Karpas-422 (cell line): ENCODE results near the gene GNE. TPM values are rescaled to one million over a fixed set of nuclear protein-coding genes. Genes with fewer than 3 reads are reported as not detected.
"Not testable (repeated sequence)": the region's sequence is repeated elsewhere in the genome, so short reads cannot be mapped to it uniquely, and the experiment has no call there.

Experiments used
- DNase-seq: peaks from one replicate; pipeline ENCODE4 v3.0.0-alpha.2; 2015
- H2AFZ ChIP-seq: fragments of 200-600 bp; sonication (generic); 2 replicates; pipeline ENCODE4 v1.6.1; 2014; ENCODE audit warnings: antibody characterized with exemption, low read length, mixed read lengths
- H3K27ac ChIP-seq: fragments of 200-600 bp; sonication (generic); 2 replicates; pipeline ENCODE4 v1.5.1; 2014; ENCODE audit warnings: mild to moderate bottlenecking, low read length, moderate library complexity
- H3K27me3 ChIP-seq: fragments of 200-600 bp; sonication (generic); 2 replicates; pipeline ENCODE4 v1.6.1; 2014; ENCODE audit warnings: low read length, mixed read lengths
- H3K36me3 ChIP-seq: fragments of 200-600 bp; sonication (generic); 2 replicates; pipeline ENCODE4 v1.6.1; 2014; ENCODE audit warnings: low read length, mixed read lengths; ENCODE audit not compliant: insufficient read depth
- H3K4me1 ChIP-seq: fragments of 200-600 bp; sonication (generic); 2 replicates; pipeline ENCODE4 v1.6.1; 2014; ENCODE audit warnings: mild to moderate bottlenecking, low read length, mixed read lengths
- H3K4me2 ChIP-seq: fragments of 200-600 bp; sonication (generic); 2 replicates; pipeline ENCODE4 v1.6.1; 2014; ENCODE audit warnings: low read length, low read depth, mild to moderate bottlenecking; ENCODE audit not compliant: poor library complexity, severe bottlenecking
- H3K4me3 ChIP-seq: fragments of 200-600 bp; sonication (generic); 2 replicates; pipeline ENCODE4 v1.5.1; 2014; ENCODE audit warnings: mild to moderate bottlenecking, antibody characterized with exemption, low read length, mixed read lengths
- H3K79me2 ChIP-seq: fragments of 200-600 bp; sonication (generic); 2 replicates; pipeline ENCODE4 v1.6.1; 2014; ENCODE audit warnings: mild to moderate bottlenecking, low read length, mixed read lengths
- H3K9ac ChIP-seq: fragments of 200-600 bp; sonication (generic); 2 replicates; pipeline ENCODE4 v1.6.0; 2014; ENCODE audit warnings: low read length
- H3K9me2 ChIP-seq: fragments of 200-600 bp; sonication (generic), shearing (Covaris generic); replicated peaks from 2 replicates; pipeline ENCODE4 v1.6.0; 2014; ENCODE audit warnings: mild to moderate bottlenecking, low read length, moderate library complexity; ENCODE audit not compliant: insufficient read depth
- H3K9me3 ChIP-seq: fragments of 300-700, 200-600 bp; sonication (generic); 2 replicates; pipeline ENCODE4 v1.6.1; 2014; ENCODE audit warnings: low read length, mixed read lengths
- H4K20me1 ChIP-seq: fragments of 200-600 bp; sonication (generic); 2 replicates; pipeline ENCODE4 v1.6.1; 2014; ENCODE audit warnings: mild to moderate bottlenecking, antibody characterized with exemption, low read length, low read depth; ENCODE audit not compliant: insufficient read depth
- total RNA-seq: library from RNA; depleted of rRNA; stranded (reverse); fragments of >200 nt; shearing (Covaris generic); gene quantifications from 2 replicates; pipeline ENCODE4 v1.2.3, GENCODE V29; 2014; ENCODE audit warnings: low replicate concordance

Gene GNE
- total RNA-seq, 1 experiment from 2014 or later, result 14.8 TPM

DNA sequence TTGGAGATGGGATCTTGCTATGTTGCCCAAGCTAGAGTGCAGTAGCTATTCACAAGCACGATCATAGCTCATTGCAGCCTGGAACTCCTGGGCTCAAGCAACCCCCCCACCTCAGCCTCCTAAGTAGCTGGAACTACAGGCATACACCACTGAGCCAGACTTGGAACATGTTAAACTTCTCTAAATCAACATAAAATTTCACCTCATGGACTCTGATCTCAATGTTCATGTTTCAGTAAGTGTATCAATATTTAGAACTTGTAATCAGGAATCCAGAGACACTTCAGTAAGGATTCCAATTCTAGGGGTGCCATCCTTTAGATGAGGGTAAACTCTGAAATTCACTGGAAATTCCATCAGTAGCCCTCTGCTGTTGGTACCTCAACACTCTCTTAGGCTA lies 6.8 kb downstream of the GNE start:
- Histone ChIP-seq H3K27me3 (no peaks in the 10 kb centered on the region), H3K79me2 (peaks cover 82% of the 10 kb centered on the region), H3K9me2 (no peaks in the 10 kb centered on the region), H3K9ac (no peak overlapping the region), H3K4me1 (peaks cover 8% of the 10 kb centered on the region), H3K4me2 (no peak overlapping the region), H3K9me3 (no peaks in the 10 kb centered on the region), H3K4me3 (no peak overlapping the region), H3K27ac (no peak overlapping the region), H3K36me3 (peaks cover 5% of the 10 kb centered on the region; the same call in 1 of the 2 replicates), H2AFZ (no peak overlapping the region), H4K20me1 (no peaks in the 10 kb centered on the region)
- DNase-seq, result no peak

DNA sequence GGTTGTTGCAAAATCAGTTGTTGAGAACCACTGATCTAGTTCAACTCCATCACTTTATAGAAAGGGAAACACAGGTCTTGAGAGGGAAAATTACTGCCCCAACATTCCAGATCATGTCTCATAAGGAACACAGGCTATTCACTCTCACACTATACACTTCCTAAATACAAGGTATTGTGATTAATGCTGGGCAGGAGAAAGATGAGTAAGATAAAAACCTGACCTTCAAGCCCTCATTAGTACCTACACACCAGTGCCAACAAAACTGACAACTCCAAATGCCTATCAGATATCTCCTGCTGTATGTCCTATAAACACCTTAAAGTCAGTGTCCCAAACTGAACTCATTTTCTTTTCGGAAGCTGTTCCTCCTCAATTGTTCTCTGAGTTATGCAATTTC lies 8.2 kb downstream of the GNE start:
- H3K9me2 ChIP-seq, result no peaks in the 10 kb centered on the region
- H3K9ac ChIP-seq, result no peak overlapping the region
- H3K79me2 ChIP-seq, result peaks cover 78% of the 10 kb centered on the region
- DNase-seq, result no peak
- no peak overlapping the region for H3K4me3 ChIP-seq
- H3K9me3 ChIP-seq, result no peaks in the 10 kb centered on the region
- H2AFZ ChIP-seq, result no peak overlapping the region
- H3K27ac ChIP-seq, result no peak overlapping the region
- H3K4me2 ChIP-seq, result no peak overlapping the region
- no peaks in the 10 kb centered on the region for H3K27me3 ChIP-seq
- peaks cover 8% of the 10 kb centered on the region for H3K4me1 ChIP-seq
- peaks cover 13% of the 10 kb centered on the region; the same call in 1 of the 2 replicates for H3K36me3 ChIP-seq
- no peaks in the 10 kb centered on the region for H4K20me1 ChIP-seq

DNA sequence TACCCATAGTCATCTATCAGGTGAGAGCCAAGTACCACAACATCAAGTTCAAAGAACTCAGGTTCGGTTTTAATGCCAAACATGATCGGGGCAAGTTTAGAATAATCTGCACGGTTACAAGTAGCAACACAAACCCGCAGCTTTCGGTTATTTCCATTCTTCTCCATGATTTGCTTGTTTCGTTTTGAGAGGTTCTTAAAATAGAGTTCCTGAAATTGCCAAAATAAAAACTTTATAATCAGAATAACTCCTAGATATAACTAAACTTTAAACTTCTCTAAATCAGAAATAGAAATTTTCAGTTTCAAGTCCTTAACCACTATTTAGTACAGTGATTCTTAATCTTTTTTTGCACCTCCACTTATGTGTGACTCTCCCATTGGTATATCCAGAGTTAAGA lies 9.1 kb downstream of the GNE start:
- Histone ChIP-seq H3K9ac (no peak overlapping the region), H3K79me2 (peaks cover 76% of the 10 kb centered on the region), H4K20me1 (no peaks in the 10 kb centered on the region), H3K4me2 (no peak overlapping the region), H3K4me1 (peaks cover 8% of the 10 kb centered on the region), H3K9me3 (no peaks in the 10 kb centered on the region), H2AFZ (no peak overlapping the region), H3K9me2 (no peaks in the 10 kb centered on the region), H3K4me3 (no peak overlapping the region), H3K27ac (no peak overlapping the region), H3K27me3 (no peaks in the 10 kb centered on the region), H3K36me3 (peaks cover 17% of the 10 kb centered on the region; the same call in 1 of the 2 replicates)
- no peak for DNase-seq

DNA sequence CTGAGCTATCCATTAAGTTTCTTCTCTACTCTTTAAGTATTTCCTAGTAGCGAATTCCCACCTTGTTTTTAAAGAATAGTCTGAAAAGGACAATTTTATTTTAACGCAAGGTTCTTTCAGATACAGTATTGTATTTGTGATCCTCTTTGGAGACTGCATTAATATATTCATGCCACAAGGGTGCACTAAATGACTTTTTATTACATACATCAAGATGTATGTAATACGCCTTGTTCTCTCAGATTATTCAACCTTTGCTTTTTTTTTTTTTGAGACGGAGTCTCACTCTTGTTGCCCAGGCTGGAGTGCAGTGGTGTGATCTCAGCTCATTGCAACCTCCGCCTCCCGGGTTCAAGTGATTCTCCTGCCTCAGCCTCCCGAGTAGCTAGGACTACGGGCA lies 10.2 kb downstream of the GNE start:
- not testable (repeated sequence) for H3K4me1 ChIP-seq, H3K9me3 ChIP-seq, H3K9ac ChIP-seq, H4K20me1 ChIP-seq, H3K9me2 ChIP-seq, H3K4me3 ChIP-seq, H3K27ac ChIP-seq, H3K27me3 ChIP-seq, H2AFZ ChIP-seq
- Histone ChIP-seq H3K4me2 (peak overlapping the region; percentile 11), H3K36me3 (peaks cover 24% of the 10 kb centered on the region), H3K79me2 (peaks cover 78% of the 10 kb centered on the region)
- DNase-seq, result peak; percentile 81

DNA sequence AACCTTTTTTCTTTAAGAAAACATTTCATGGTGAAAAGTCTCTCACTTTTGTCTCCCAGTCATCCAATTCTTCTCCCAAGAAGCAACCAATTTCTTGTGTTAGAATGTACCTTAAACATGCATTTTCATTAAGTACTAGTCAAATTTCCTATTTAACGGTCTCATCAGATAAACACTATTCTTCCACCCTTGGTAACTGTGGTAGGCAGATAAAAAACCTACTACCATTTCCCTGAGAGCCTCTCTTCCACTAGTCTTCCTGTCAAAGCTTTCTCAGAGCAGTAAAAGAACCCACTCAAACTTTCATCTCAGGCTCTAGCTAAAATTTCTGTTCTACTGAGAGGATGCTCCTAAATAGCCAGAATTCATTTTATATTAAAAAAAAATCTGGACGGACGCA lies 10.9 kb downstream of the GNE start:
- Histone ChIP-seq H3K27ac (no peak overlapping the region), H3K36me3 (peaks cover 27% of the 10 kb centered on the region), H3K4me1 (peaks cover 8% of the 10 kb centered on the region), H3K4me3 (no peak overlapping the region), H3K79me2 (peaks cover 75% of the 10 kb centered on the region), H4K20me1 (no peaks in the 10 kb centered on the region), H3K4me2 (no peak overlapping the region), H3K9ac (no peak overlapping the region), H3K9me3 (no peaks in the 10 kb centered on the region), H2AFZ (no peak overlapping the region), H3K27me3 (no peaks in the 10 kb centered on the region), H3K9me2 (no peaks in the 10 kb centered on the region)
- no peak for DNase-seq

DNA sequence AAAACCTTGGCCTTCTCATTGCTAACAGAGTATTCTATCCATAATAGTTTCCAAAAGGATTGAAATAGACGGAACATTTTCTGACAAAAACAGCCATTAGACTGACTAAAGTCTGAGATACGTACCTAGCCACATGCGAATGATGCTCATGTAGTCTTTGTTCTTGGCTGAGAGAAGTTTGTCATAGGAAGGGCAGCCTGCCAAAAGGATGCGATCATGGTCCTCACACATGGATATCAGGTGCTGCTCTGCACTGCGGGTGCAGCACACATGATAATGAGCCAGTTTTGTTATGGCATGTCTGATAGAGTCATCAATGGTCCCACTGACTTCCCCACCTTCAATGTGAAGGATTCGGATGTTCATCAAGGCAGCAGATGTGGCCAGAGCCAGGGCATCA lies 12.3 kb downstream of the GNE start:
- H3K4me2 ChIP-seq, result no peak overlapping the region
- H3K9me2 ChIP-seq, result no peaks in the 10 kb centered on the region
- H3K36me3 ChIP-seq, result peaks cover 35% of the 10 kb centered on the region
- peaks cover 8% of the 10 kb centered on the region for H3K4me1 ChIP-seq
- no peaks in the 10 kb centered on the region for H3K9me3 ChIP-seq
- no peak overlapping the region for H3K9ac ChIP-seq
- H4K20me1 ChIP-seq, result no peaks in the 10 kb centered on the region
- H3K27me3 ChIP-seq, result no peaks in the 10 kb centered on the region
- peaks cover 70% of the 10 kb centered on the region for H3K79me2 ChIP-seq
- DNase-seq, result no peak
- no peak overlapping the region for H3K27ac ChIP-seq
- H2AFZ ChIP-seq, result no peak overlapping the region
- no peak overlapping the region for H3K4me3 ChIP-seq

DNA sequence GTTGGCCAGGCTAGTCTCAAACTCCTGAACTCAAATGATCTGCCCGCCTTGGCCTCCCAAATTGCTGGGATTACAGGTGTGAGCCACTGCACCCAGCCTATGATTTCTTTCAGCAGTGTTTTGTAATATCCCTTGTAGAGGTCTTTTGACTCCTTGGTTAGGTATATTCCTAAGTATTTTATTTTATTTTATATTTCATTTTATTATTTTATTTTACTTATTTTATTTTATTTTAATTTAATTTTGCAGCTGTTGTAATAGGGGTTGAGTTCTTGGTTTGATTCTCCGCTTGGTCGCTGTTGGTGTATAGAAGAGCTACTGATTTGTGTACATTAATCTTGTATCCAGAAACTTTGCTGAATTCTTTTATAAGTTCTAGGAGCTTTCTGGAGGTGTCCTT lies 18.6 kb downstream of the GNE start:
- not testable (repeated sequence) for H3K9ac ChIP-seq, H3K27me3 ChIP-seq, H3K4me2 ChIP-seq, DNase-seq, H3K27ac ChIP-seq, H3K9me3 ChIP-seq, H3K4me1 ChIP-seq, H3K4me3 ChIP-seq, H3K9me2 ChIP-seq, H4K20me1 ChIP-seq, H2AFZ ChIP-seq
- H3K79me2 ChIP-seq, result peaks cover 39% of the 10 kb centered on the region
- peaks cover 25% of the 10 kb centered on the region for H3K36me3 ChIP-seq

DNA sequence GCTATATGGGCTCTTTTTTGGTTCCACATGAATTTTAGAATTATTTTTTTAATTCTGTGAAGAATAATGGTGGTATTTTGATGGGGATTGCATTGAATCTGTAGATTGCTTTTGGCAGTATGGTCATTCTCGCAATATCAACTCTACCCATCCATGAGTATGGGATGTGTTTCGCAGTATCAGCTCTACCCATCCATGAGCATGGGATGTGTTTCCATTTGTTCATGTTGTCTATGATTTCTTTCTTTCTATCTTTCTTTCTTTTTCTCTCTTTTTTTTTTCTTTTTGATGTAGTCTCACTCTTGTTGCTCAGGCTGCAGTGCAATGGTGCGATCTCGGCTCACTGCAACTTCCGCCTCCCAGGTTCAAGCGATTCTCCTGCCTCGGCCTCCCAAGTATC lies 19.0 kb downstream of the GNE start:
- not testable (repeated sequence) for H3K27ac ChIP-seq, H4K20me1 ChIP-seq, H2AFZ ChIP-seq, H3K27me3 ChIP-seq, H3K4me3 ChIP-seq, DNase-seq, H3K9ac ChIP-seq, H3K9me3 ChIP-seq, H3K9me2 ChIP-seq, H3K4me2 ChIP-seq, H3K4me1 ChIP-seq
- Histone ChIP-seq H3K36me3 (peaks cover 22% of the 10 kb centered on the region), H3K79me2 (peaks cover 36% of the 10 kb centered on the region)

DNA sequence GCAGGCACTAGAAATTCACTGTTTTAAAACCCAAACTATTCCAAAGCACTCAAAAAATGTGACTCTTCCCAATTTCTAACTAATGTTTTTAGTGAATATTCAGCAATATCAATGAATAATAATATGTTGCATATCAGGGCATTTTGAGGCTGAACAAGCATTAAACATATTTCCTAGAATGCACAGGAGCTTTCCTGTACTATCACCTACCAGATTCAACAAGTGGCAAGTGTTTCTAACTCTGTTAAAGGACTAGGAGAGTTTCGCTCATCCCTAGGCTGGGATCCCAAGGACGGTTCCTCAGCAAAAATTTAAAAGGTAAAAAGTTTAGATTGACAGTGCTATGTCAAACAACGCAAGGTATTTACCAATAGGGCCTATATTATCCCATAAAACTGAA lies 21.0 kb downstream of the GNE start:
- no peaks in the 10 kb centered on the region for H3K9me2 ChIP-seq
- no peak overlapping the region for H3K4me3 ChIP-seq
- no peak overlapping the region for H3K4me2 ChIP-seq
- H3K27me3 ChIP-seq, result no peaks in the 10 kb centered on the region
- no peak overlapping the region for H3K27ac ChIP-seq
- peaks cover 21% of the 10 kb centered on the region for H3K79me2 ChIP-seq
- no peaks in the 10 kb centered on the region for H4K20me1 ChIP-seq
- H2AFZ ChIP-seq, result no peak overlapping the region
- no peak overlapping the region for H3K9ac ChIP-seq
- no peaks in the 10 kb centered on the region for H3K9me3 ChIP-seq
- DNase-seq, result no peak
- H3K4me1 ChIP-seq, result no peaks in the 10 kb centered on the region
- H3K36me3 ChIP-seq, result peaks cover 25% of the 10 kb centered on the region
